ENCODE results near the gene GREM2.

Gene GREM2

GRCh38 chr1:240462277-240462676 is 149.7 kb downstream of the GREM2 start:
- no peak for DNase-seq (ENCODE audit: low read depth in 1 of 2, low spot score in 1 of 2)

DNA sequence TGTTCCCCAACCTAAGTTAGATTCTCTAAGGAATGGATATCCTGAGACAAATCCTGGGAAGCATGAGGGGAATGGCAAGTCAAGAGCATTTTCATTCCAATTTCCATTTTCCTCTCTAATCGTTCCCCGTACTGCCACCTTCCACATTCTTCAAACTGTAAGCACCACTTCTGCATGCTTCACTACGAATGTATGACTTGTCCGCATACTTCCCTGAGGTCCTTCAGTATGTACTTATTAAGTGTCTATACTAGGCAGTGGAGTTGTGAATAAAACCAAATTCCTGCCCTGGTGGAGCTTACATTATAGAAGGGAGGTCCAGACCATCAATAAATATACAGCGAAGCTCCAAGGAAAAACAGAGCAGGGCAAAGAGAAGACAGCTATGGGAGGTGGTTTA is 154.8 kb downstream of the GREM2 start:
- DNase-seq (ENCODE audit: low read depth in 1 of 2, low spot score in 1 of 2), result no peak

DNA sequence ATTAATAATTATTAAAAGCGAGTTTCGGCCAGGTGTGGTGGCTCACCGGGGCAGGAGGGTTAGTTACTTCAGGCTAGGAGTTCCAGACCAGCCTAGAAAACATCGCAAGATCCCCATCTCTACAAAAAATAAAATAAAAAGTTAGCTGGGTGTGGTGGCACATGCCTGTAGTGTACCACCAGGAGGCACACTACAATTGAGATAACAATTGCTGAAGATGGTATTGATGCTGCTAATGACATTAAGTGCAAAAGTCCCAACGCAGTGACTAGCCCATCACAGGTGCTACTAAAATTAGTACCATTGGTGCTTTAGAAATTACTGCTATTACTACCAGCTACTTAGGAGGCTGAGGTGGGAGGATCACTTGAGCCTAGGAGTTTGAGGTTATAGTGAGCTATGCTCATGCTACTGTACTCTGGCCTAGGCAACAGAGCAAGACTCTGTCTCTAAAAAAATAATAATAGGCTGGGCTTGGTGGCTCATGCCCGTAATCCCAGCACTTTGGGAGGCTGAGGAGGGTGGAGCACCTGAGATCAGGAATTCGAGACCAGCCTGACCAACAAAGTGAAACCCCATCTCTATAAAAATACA is 156.6 kb downstream of the GREM2 start:
- DNase-seq (ENCODE audit: low read depth in 1 of 2, low spot score in 1 of 2), result no peak

- DNase-seq (ENCODE audit: low read depth in 1 of 2, low spot score in 1 of 2), result no peak
These were observed 166.6 kb downstream of the GREM2 start for GRCh38 chr1:240445369-240445768.

DNA sequence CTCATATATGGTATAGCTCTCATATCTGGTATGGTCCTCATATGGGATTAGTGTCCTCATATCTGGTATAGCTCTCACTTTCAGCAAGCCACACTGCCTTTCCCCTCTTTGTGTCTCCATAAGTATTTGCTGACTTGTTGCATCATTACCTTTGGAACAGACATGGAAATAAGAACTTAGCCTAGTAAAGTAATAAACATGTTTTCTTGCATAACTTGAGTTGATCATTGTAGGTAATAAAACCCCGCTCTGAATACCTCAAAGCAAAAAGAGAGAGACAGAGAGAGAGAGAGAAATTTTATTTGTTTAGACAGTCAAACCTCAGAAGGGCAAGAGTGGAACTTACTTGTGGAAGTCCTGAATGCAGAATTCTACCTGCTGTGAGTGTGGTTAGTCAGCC is 170.3 kb downstream of the GREM2 start:
- no peak for DNase-seq (ENCODE audit: low read depth in 1 of 2, low spot score in 1 of 2)

Data from activated T-helper 1 cell treated with anti-CD3 and anti-CD28 coated beads, Interleukin-2, amount 50 U/mL, for 16 hours (primary cell).